MCF 10A (cell line): ENCODE data around the gene HOXB6. TPM values are rescaled to one million over a fixed set of nuclear protein-coding genes. Genes with fewer than 3 reads are reported as not detected.

Source experiments
- BruUV-seq: library from RNA; stranded (reverse); fragments of 400-500 nt; replicated peaks from 2 replicates; lab custom pipeline; 2021; lab: Mats Ljungman, UMichigan
- CTCF ChIA-PET: fragments of 300-600 bp; sonication (Branson Sonifier 250); formaldehyde crosslinking; extraction: SDS; loops from one replicate; lab custom pipeline; 2021; ENCODE audit warnings: antibody characterized with exemption, inconsistent platforms; lab: Yijun Ruan, JAX
- POLR2A ChIA-PET: fragments of 300-600, 350-650 bp; sonication (Branson Sonifier 250); formaldehyde crosslinking; extraction: SDS; loops from one replicate; lab custom pipeline; 2020; ENCODE audit warnings: antibody characterized with exemption, inconsistent platforms; lab: Yijun Ruan, JAX
- DNase-seq: peaks from one replicate; pipeline ENCODE4 v3.0.0-alpha.2; 2018; ENCODE audit not compliant: unreplicated experiment
- H3K27ac Mint-ChIP-seq: one replicate; pipeline ENCODE4 v1.8.0; 2022; ENCODE audit warnings: mild to moderate bottlenecking, low read depth, mixed read lengths; ENCODE audit not compliant: unreplicated experiment
- H3K27me3 Mint-ChIP-seq: one replicate; pipeline ENCODE4 v1.8.0; 2022; ENCODE audit warnings: mixed read lengths; ENCODE audit not compliant: insufficient read depth, unreplicated experiment
- H3K36me3 Mint-ChIP-seq: one replicate; pipeline ENCODE4 v1.8.0; 2022; ENCODE audit warnings: mild to moderate bottlenecking, moderate library complexity, mixed read lengths; ENCODE audit not compliant: insufficient read depth, unreplicated experiment
- H3K4me1 Mint-ChIP-seq: one replicate; pipeline ENCODE4 v1.8.0; 2022; ENCODE audit warnings: mixed read lengths; ENCODE audit not compliant: insufficient read depth, unreplicated experiment
- H3K4me3 Mint-ChIP-seq: one replicate; pipeline ENCODE4 v1.8.0; 2022; ENCODE audit warnings: mild to moderate bottlenecking, moderate library complexity, mixed read lengths; ENCODE audit not compliant: unreplicated experiment
- H3K9me3 Mint-ChIP-seq: one replicate; pipeline ENCODE4 v1.8.0; 2022; ENCODE audit warnings: mixed read lengths; ENCODE audit not compliant: unreplicated experiment
- CTCF ChIP-seq: fragments of 200-600 bp; IDR thresholded peaks from one replicate; pipeline ENCODE4 v1.8.0; 2022; ENCODE audit warnings: antibody characterized with exemption, mild to moderate bottlenecking; ENCODE audit not compliant: unreplicated experiment
- intact Hi-C: fragments of 100-400 bp; cut with micrococcal nuclease; formaldehyde crosslinking; loops from 2 replicates; pipeline ENCODE4 v1.14.1; 2022
- total RNA-seq: library from RNA; stranded (reverse); gene quantifications from 2 replicates; pipeline ENCODE4 v1.2.3, GENCODE V29; 2022

Gene HOXB6
- total RNA-seq, 1 experiment from 2014 or later = not detected

DNA sequence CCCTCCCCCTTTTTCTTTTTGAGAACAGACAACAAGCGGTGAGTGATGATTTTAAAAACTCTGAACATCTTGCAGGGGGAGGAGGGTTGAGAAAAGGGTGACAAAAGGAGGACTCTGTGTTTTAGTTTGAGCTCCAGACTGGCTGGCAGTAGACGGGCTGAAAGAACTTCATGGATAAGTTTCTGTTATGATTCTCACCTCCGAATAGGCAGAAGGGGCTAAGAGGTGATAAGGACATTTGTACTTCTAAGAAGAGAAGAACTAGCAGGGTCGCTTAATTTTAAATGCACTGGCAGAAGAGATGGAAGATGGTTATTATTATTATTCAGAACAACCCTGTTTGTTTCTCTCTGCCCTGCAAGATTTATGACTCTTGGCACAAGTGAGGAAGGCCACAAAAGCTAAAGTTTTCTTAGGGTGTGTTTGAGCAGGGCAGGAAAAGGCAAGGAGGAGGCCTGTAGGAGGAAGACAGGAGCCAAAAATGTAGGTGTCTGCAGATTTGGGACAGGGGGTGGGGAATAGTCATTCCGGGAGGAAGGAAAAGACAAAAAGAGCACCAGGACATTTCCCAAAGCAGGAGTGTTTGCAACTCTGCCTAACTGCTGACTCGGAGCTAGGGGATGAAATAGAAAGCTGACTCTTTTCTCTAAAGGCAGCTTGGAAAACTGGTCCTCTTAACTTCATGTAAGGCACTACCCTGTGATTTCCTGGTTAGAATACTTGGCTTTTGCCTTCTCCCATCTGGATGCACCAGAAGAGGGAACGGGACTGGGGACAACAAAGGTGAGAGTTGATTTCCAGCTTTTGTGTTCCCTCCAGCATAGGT, 48.0 kb downstream of the HOXB6 start:
- no peaks in the 10 kb centered on the region for H3K9me3 Mint-ChIP-seq
- no peak overlapping the region for H3K4me3 Mint-ChIP-seq
- no peaks in the 10 kb centered on the region for H3K36me3 Mint-ChIP-seq
- TF ChIP-seq CTCF = no peak
- no TSS peak for BruUV-seq
- no peak for DNase-seq
- CTCF ChIA-PET = interaction anchor here (0.6 to 0.7 kb wide), 2 partner anchors 27 to 658 kb away, joined by 4 to 5 read pairs; no protein-coding TSS in a partner anchor
- peaks cover 17% of the 10 kb centered on the region for H3K4me1 Mint-ChIP-seq
- POLR2A ChIA-PET = interaction anchor here (0.6 kb wide), 1 partner anchor 1650 kb away, joined by 4 read pairs; no protein-coding TSS in a partner anchor
- intact Hi-C loops = no loop called here
- peaks cover 13% of the 10 kb centered on the region for H3K27me3 Mint-ChIP-seq
- H3K27ac Mint-ChIP-seq = no peak overlapping the region

DNA sequence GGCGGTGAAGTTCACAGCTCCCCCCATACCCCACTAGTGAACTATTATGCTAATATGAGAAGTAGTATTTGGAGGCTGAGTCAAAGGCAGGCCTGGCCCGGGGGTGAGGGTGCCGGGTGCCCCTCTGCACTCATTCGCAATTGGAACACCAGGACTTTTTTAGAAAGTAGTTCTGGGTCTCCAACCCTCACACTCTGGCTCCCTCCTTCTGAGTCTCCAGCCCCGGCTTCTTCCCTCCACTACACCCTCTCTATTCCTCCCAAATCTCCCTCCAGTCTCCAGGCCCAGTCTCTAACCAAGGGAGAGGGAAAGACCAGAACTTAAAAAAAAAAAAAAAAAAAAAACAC, 48.6 kb downstream of the HOXB6 start:
- intact Hi-C loops = no loop called here
- POLR2A ChIA-PET = interaction anchor here (0.6 kb wide), 1 partner anchor 307 kb away, joined by 3 read pairs; no protein-coding TSS in a partner anchor
- H3K4me3 Mint-ChIP-seq = no peak overlapping the region

GRCh38 chr17:48555258-48556228, 49.2 kb downstream of the HOXB6 start:
- H3K4me1 Mint-ChIP-seq = peaks cover 17% of the 10 kb centered on the region

More for the DNA sequence above, 48.6 kb downstream of the HOXB6 start:
- no TSS peak for BruUV-seq
- CTCF ChIA-PET = interaction anchor here (0.7 kb wide), 1 partner anchor 28 kb away, joined by 5 read pairs; no protein-coding TSS in a partner anchor
- no peak for TF ChIP-seq CTCF
- H3K9me3 Mint-ChIP-seq = no peaks in the 10 kb centered on the region
- no peak overlapping the region for H3K27ac Mint-ChIP-seq
- DNase-seq = no peak
- no peaks in the 10 kb centered on the region for H3K36me3 Mint-ChIP-seq
- peaks cover 17% of the 10 kb centered on the region for H3K4me1 Mint-ChIP-seq
- peaks cover 13% of the 10 kb centered on the region for H3K27me3 Mint-ChIP-seq

More at GRCh38 chr17:48555258-48556228, 49.2 kb downstream of the HOXB6 start:
- intact Hi-C loops = no loop called here
- H3K36me3 Mint-ChIP-seq = no peaks in the 10 kb centered on the region
- no peak overlapping the region for H3K27ac Mint-ChIP-seq
- no peaks in the 10 kb centered on the region for H3K9me3 Mint-ChIP-seq
- DNase-seq = no peak
- CTCF ChIA-PET = interaction anchor here (0.5 to 0.6 kb wide), 3 partner anchors 95 to 479 kb away, joined by 3 to 4 read pairs (median 3); no protein-coding TSS in a partner anchor
- POLR2A ChIA-PET = interaction anchor here (0.6 to 1.5 kb wide), 2 partner anchors 12 to 308 kb away, joined by 3 to 4 read pairs; no protein-coding TSS in a partner anchor
- H3K27me3 Mint-ChIP-seq = peaks cover 13% of the 10 kb centered on the region
- peak overlapping the region; percentile 58 for H3K4me3 Mint-ChIP-seq
- no peak for TF ChIP-seq CTCF
- BruUV-seq = no TSS peak
